ENCODE results near the gene CD99L2.

DNA sequence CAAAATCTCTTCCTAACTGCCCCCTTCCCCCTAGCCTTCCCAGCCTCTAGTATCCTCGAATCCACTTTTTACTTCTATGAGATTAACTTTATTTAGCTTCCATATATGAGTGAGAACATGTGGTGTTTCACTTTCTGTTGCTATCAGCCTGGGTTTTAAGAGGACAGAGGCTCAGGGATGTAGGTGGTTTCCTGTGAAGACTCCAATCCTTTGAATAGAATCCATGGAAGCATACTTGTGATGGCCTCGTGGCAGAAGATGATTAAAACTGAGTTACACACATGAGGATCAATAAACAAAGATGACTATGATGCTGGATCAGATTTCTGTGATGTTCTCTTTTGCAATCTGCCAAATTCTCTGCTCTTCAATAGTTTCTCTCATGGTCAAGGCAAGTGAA, 29.8 kb downstream of the CD99L2 start:
- TF ChIP-seq JUN (CRISPR knock-in tag; IDR thresholded peaks at IDR 0.05): no peak
- TF ChIP-seq, protein P1, sequence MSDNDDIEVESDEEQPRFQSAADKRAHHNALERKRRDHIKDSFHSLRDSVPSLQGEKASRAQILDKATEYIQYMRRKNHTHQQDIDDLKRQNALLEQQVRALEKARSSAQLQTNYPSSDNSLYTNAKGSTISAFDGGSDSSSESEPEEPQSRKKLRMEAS (CRISPR knock-in tag; IDR thresholded peaks at IDR 0.05): no peak
